Upper lobe of left lung (tissue), 6 donors: ENCODE measurements around the gene MOK. TPM values are rescaled to one million over a fixed set of nuclear protein-coding genes. Genes with fewer than 3 reads are reported as not detected.

ENCODE experiments used
- ATAC-seq, 2 donors: fragments of 200-7000 bp; cut with Tn5 transposase; one replicate each; pipeline ENCODE4 v1.9.1; 2022; ENCODE audit warnings: mild to moderate bottlenecking in 2 of 2, moderate library complexity in 2 of 2; ENCODE audit not compliant: low FRiP score in 2 of 2
- DNase-seq, 2 donors: peaks; one replicate each; pipeline ENCODE4 v3.0.0-alpha.2; 2019 to 2020
- H3K27ac ChIP-seq, 4 donors: fragments of 200-600 bp; sonication (generic); one replicate each; pipeline ENCODE4 v1.5.1; 2016 to 2019
- H3K27me3 ChIP-seq, 4 donors: fragments of 200-600 bp; sonication (generic); one replicate each; pipeline ENCODE4 v1.5.1; 2017 to 2019
- H3K36me3 ChIP-seq, 4 donors: fragments of 200-600 bp; sonication (generic); one replicate each; pipeline ENCODE4 v1.5.1; 2016 to 2019
- H3K4me1 ChIP-seq, 4 donors: fragments of 200-600 bp; sonication (generic); one replicate each; pipeline ENCODE4 v1.5.1; 2018 to 2019
- H3K4me3 ChIP-seq, 4 donors: fragments of 200-600 bp; sonication (generic); one replicate each; pipeline ENCODE4 v1.5.1; 2017 to 2019; ENCODE audit warnings: mild to moderate bottlenecking in 2 of 4, moderate library complexity in 1 of 4
- H3K9me3 ChIP-seq, 4 donors: fragments of 200-600 bp; sonication (generic); one replicate each; pipeline ENCODE4 v1.5.1; 2018 to 2019
- CTCF ChIP-seq, 6 experiments: fragments of 450-650 bp in 4 of 6; fragments of 200-600 bp in 2 of 6; sonication (generic) in 2 of 6; IDR thresholded peaks; one replicate each; pipeline ENCODE4 v1.5.1; 2016 to 2019; ENCODE audit warnings: antibody characterized with exemption in 6 of 6
- EP300 ChIP-seq, 4 donors: sonication (generic); formaldehyde crosslinking; IDR thresholded peaks; one replicate each; pipeline ENCODE4 v1.5.1; 2017; ENCODE audit warnings: antibody characterized with exemption in 4 of 4, control low read depth in 2 of 4
- POLR2A ChIP-seq, 4 donors: fragments of 450-650 bp; IDR thresholded peaks; one replicate each; pipeline ENCODE4 v1.5.1; 2016 to 2017; ENCODE audit warnings: antibody characterized with exemption in 4 of 4, mild to moderate bottlenecking in 2 of 4
- POLR2AphosphoS5 ChIP-seq, 2 donors: sonication (generic); formaldehyde crosslinking; IDR thresholded peaks; one replicate each; pipeline ENCODE4 v1.5.1; 2017; ENCODE audit warnings: antibody characterized with exemption in 2 of 2
- WGBS, 2 donors: methylation state at CpG; one replicate each; pipeline ENCODE4 v1.1.5; 2017 to 2018; 5-methylcytosine and 5-hydroxymethylcytosine counted together
- total RNA-seq, 6 donors: library from RNA; depleted of rRNA in 4 of 6; stranded (reverse); fragments of >200 nt in 4 of 6; gene quantifications; one replicate each; pipeline versions ENCODE4 v1.1.0 to v1.2.1, GENCODE V29; 2016 to 2021
- donor health status: DM: no; HTN: no; CAD: no; lungs with moderate emphysema.
- donor health status: DM: no; HTN: yes; CAD: no; lungs with severe emphysema.

The MOK gene
- total RNA-seq, 6 donors from 2014 or later: 8.8 to 66.0 (median 29.4) TPM

GRCh38 chr14:102275866-102276265 is 29.1 kb downstream of the MOK start:
- ATAC-seq: no peak
- Histone ChIP-seq H3K4me1 (peaks cover 0 to 9% (median 0%) of the 10 kb centered on the region in 4 donors), H3K9me3 (no peaks in the 10 kb centered on the region), H3K27ac (no peak overlapping the region), H3K27me3 (no peaks in the 10 kb centered on the region), H3K36me3 (peaks cover 0 to 8% (median 0%) of the 10 kb centered on the region in 4 donors), H3K4me3 (no peak overlapping the region)
- TF ChIP-seq POLR2AphosphoS5 (IDR thresholded peaks at IDR 0.05) (no peak), POLR2A (IDR thresholded peaks at IDR 0.05) (no peak), CTCF (IDR thresholded peaks at IDR 0.05) (no peak), EP300 (IDR thresholded peaks at IDR 0.05) (no peak)
- DNase-seq: no peak
- 95 to 98% methylated on average over 7 of the region's 7 CpGs for WGBS, 2 donors

GRCh38 chr14:102272392-102272791 is 32.6 kb downstream of the MOK start:
- 90 to 94% methylated on average over 5 of the region's 5 CpGs for WGBS, 2 donors
- TF ChIP-seq POLR2A (IDR thresholded peaks at IDR 0.05) (no peak), CTCF (IDR thresholded peaks at IDR 0.05) (no peak), EP300 (IDR thresholded peaks at IDR 0.05) (no peak), POLR2AphosphoS5 (IDR thresholded peaks at IDR 0.05) (no peak)
- no peaks in the 10 kb centered on the region for H3K36me3 ChIP-seq
- DNase-seq (no peak), ATAC-seq (no peak)
- H3K9me3 ChIP-seq: no peaks in the 10 kb centered on the region
- no peaks in the 10 kb centered on the region for H3K27me3 ChIP-seq
- H3K4me1 ChIP-seq: no peaks in the 10 kb centered on the region
- H3K4me3 ChIP-seq: no peak overlapping the region
- no peak overlapping the region for H3K27ac ChIP-seq

GRCh38 chr14:102264775-102265174 is 40.2 kb downstream of the MOK start:
- no peaks in the 10 kb centered on the region for H3K4me1 ChIP-seq
- H3K36me3 ChIP-seq: no peaks in the 10 kb centered on the region
- ATAC-seq (no peak), DNase-seq (no peak)
- TF ChIP-seq EP300 (IDR thresholded peaks at IDR 0.05) (no peak), CTCF (IDR thresholded peaks at IDR 0.05) (no peak), POLR2A (IDR thresholded peaks at IDR 0.05) (no peak), POLR2AphosphoS5 (IDR thresholded peaks at IDR 0.05) (no peak)
- H3K27ac ChIP-seq: no peak overlapping the region
- 73 to 86% methylated on average over 4 of the region's 4 CpGs for WGBS, 2 donors
- H3K4me3 ChIP-seq: no peak overlapping the region
- H3K27me3 ChIP-seq: no peaks in the 10 kb centered on the region
- H3K9me3 ChIP-seq: no peaks in the 10 kb centered on the region

- Histone ChIP-seq H3K36me3 (no peaks in the 10 kb centered on the region), H3K4me3 (no peak overlapping the region), H3K27ac (no peak overlapping the region), H3K27me3 (no peaks in the 10 kb centered on the region), H3K9me3 (no peaks in the 10 kb centered on the region), H3K4me1 (no peaks in the 10 kb centered on the region)
- ATAC-seq (no peak), DNase-seq (no peak)
- TF ChIP-seq POLR2AphosphoS5 (IDR thresholded peaks at IDR 0.05) (no peak), CTCF (IDR thresholded peaks at IDR 0.05) (no peak), EP300 (IDR thresholded peaks at IDR 0.05) (no peak), POLR2A (IDR thresholded peaks at IDR 0.05) (no peak)
- 71 to 73% methylated on average over 8 of the region's 8 CpGs for WGBS, 2 donors
Observed at GRCh38 chr14:102264355-102264754, 40.6 kb downstream of the MOK start.

GRCh38 chr14:102262929-102263462 is 42.0 kb downstream of the MOK start:
- no peaks in the 10 kb centered on the region for H3K36me3 ChIP-seq
- H3K27me3 ChIP-seq: no peaks in the 10 kb centered on the region
- no peaks in the 10 kb centered on the region for H3K4me1 ChIP-seq
- DNase-seq: peak in 1 of 2 donors; percentile 22
- ATAC-seq: no peak
- no peaks in the 10 kb centered on the region for H3K9me3 ChIP-seq
- H3K4me3 ChIP-seq: no peak overlapping the region
- H3K27ac ChIP-seq: no peak overlapping the region
- no peak for TF ChIP-seq POLR2A (IDR thresholded peaks at IDR 0.05)
- no peak for TF ChIP-seq EP300 (IDR thresholded peaks at IDR 0.05)
- no peak for TF ChIP-seq POLR2AphosphoS5 (IDR thresholded peaks at IDR 0.05)
- WGBS, 2 donors: 69 to 74% methylated on average over 6 to 7 of the region's 7 CpGs
